Right atrium auricular region (tissue), 2 donors: ENCODE measurements around the gene ZBTB16. TPM values are rescaled to one million over a fixed set of nuclear protein-coding genes. Genes with fewer than 3 reads are reported as not detected.

Source experiments
- DNase-seq: peaks from one replicate; pipeline ENCODE4 v3.0.0-alpha.2; 2019; ENCODE audit warnings: low spot score
- H3K27ac ChIP-seq, 2 donors: fragments of 200-600 bp; sonication (generic); 1 replicate in 1 of 2; 2 replicates in 1 of 2; pipeline ENCODE4 v1.5.1; 2016 to 2019
- H3K27me3 ChIP-seq, 2 donors: fragments of 200-600 bp; sonication (generic); one replicate each; pipeline versions ENCODE4 v1.5.1 to v1.6.0; 2017 to 2019
- H3K36me3 ChIP-seq: fragments of 200-600 bp; sonication (generic); one replicate; pipeline ENCODE4 v1.5.1; 2016
- H3K4me1 ChIP-seq, 2 donors: fragments of 200-600 bp; sonication (generic); one replicate each; pipeline versions ENCODE4 v1.5.1 to v1.6.0; 2017 to 2019
- H3K4me3 ChIP-seq, 2 donors: fragments of 200-600 bp; sonication (generic); 1 replicate in 1 of 2; 2 replicates in 1 of 2; pipeline ENCODE4 v1.5.1; 2017 to 2019; ENCODE audit warnings: mild to moderate bottlenecking in 1 of 2, moderate library complexity in 1 of 2
- H3K9me3 ChIP-seq, 2 donors: fragments of 200-600 bp; sonication (generic); one replicate each; pipeline ENCODE4 v1.5.1; 2019
- total RNA-seq, 2 donors: library from RNA; depleted of rRNA; stranded (reverse); fragments of >200 nt; gene quantifications; one replicate each; pipeline ENCODE4 v1.1.0, GENCODE V29; 2016
- TF ChIP-seq, protein P1 (sequence below), 2 donors: fragments of 200-600 bp; sonication (generic); IDR thresholded peaks; one replicate each; pipeline ENCODE4 v1.5.1; 2019; ENCODE audit warnings: antibody characterized with exemption in 2 of 2

Gene ZBTB16
- total RNA-seq, 2 donors from 2014 or later: 65.5 to 101 TPM

DNA sequence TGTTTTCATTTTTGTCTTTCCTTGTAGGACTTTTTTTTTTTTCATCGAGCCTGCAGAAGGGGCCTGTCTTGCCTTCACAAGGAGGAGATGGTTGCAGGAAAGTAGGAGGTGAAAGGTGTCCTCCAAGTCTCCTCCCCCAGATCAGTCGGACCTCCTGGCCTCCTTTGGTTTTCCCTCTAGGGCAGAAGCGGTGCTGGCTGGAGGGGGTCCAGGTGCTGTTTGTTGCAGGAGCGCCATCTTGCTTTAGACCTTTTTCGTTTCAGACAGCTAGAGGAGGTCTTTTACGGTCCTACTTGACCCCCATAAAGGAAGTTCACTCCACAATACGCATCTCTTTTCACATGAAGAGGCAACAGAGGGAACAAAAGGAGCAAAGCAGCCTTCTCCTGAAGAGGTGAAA lies 66.0 kb downstream of the ZBTB16 start:
- Histone ChIP-seq H3K36me3 (peaks cover 49% of the 10 kb centered on the region), H3K27ac (peak overlapping the region; percentile 57 to 62), H3K9me3 (no peaks in the 10 kb centered on the region), H3K4me3 (no peak overlapping the region), H3K4me1 (peaks cover 0 to 100% of the 10 kb centered on the region in 2 donors), H3K27me3 (no peaks in the 10 kb centered on the region)
- DNase-seq: no peak
- TF ChIP-seq, protein P1, sequence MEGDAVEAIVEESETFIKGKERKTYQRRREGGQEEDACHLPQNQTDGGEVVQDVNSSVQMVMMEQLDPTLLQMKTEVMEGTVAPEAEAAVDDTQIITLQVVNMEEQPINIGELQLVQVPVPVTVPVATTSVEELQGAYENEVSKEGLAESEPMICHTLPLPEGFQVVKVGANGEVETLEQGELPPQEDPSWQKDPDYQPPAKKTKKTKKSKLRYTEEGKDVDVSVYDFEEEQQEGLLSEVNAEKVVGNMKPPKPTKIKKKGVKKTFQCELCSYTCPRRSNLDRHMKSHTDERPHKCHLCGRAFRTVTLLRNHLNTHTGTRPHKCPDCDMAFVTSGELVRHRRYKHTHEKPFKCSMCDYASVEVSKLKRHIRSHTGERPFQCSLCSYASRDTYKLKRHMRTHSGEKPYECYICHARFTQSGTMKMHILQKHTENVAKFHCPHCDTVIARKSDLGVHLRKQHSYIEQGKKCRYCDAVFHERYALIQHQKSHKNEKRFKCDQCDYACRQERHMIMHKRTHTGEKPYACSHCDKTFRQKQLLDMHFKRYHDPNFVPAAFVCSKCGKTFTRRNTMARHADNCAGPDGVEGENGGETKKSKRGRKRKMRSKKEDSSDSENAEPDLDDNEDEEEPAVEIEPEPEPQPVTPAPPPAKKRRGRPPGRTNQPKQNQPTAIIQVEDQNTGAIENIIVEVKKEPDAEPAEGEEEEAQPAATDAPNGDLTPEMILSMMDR (IDR thresholded peaks at IDR 0.05): no peak

DNA sequence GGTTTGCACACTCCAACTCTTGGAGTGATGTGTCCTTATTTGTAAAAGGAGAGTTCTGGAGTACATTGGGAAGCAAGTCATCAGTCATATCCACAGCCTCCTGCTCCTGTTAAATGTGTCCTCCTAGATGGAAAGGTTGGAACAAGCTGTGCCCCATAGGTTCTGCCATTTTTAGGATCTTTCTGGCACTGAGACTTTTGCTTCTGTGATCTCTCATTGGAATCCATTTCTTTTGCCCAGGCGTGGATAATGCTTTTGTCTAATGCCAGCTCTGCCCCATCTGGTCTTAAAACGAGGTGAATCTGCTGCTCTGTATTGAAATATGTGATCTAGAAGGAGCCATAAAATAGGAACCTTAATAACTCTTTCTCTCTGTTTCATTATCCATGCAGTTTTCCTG lies 66.4 kb downstream of the ZBTB16 start:
- peaks cover 52% of the 10 kb centered on the region for H3K36me3 ChIP-seq
- TF ChIP-seq, protein P1 (IDR thresholded peaks at IDR 0.05): no peak
- H3K9me3 ChIP-seq: no peaks in the 10 kb centered on the region
- no peaks in the 10 kb centered on the region for H3K27me3 ChIP-seq
- no peak for DNase-seq
- H3K27ac ChIP-seq: peak overlapping the region; percentile 41 to 57
- no peak overlapping the region for H3K4me3 ChIP-seq
- H3K4me1 ChIP-seq: peaks cover 0 to 100% of the 10 kb centered on the region in 2 donors

DNA sequence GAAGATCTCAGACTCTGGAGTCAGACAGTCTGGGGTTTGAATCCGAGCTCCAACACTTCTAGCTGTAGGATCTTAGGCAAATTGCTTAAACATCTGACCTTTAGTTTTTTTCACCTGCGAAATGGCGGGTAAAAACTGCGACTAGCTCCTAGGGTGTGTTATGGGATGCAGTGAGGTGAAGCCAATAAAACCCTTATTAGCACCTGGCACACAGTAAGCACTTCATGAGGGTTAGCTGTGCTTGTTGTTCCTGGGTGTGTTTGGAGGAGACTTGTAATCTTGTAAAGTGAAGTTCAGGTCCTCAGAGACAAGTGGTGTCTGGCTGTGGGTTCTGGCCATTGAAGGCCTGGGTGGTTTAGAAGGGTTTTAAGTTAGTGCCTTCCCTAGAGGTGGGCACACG lies 68.9 kb downstream of the ZBTB16 start:
- Histone ChIP-seq H3K36me3 (peaks cover 45% of the 10 kb centered on the region), H3K4me3 (no peak overlapping the region)

DNA sequence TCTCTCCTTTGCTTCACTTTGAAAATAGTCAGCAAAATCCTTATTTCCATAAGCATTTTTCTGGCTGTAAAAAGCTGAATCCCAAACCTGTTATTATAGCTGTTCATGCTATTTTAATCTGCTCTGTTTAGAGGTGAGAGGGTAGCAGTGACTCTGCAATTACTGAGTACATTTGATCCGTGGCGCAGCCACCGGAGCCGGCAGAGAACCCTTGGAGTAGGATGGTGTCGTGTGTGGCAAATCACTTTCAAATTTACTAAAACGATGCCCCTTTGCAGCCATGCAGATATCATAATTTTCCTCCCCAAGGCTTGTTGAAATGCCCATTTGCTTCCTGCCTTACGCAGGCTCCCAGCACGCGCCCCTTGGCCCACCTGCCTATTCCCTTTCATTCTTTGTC lies 69.6 kb downstream of the ZBTB16 start:
- no peaks in the 10 kb centered on the region for H3K27me3 ChIP-seq
- peaks cover 45% of the 10 kb centered on the region for H3K36me3 ChIP-seq
- peak overlapping the region; percentile 19 to 52 for H3K27ac ChIP-seq
- H3K4me3 ChIP-seq: no peak overlapping the region
- DNase-seq: no peak
- no peaks in the 10 kb centered on the region for H3K9me3 ChIP-seq
- H3K4me1 ChIP-seq: peaks cover 0 to 100% of the 10 kb centered on the region in 2 donors
- TF ChIP-seq, protein P1 (IDR thresholded peaks at IDR 0.05): no peak

More for the DNA sequence above, 68.9 kb downstream of the ZBTB16 start:
- no peak for DNase-seq
- H3K27ac ChIP-seq: peak overlapping the region; percentile 19 to 52
- H3K27me3 ChIP-seq: no peaks in the 10 kb centered on the region
- TF ChIP-seq, protein P1 (IDR thresholded peaks at IDR 0.05): no peak
- peaks cover 0 to 100% of the 10 kb centered on the region in 2 donors for H3K4me1 ChIP-seq
- H3K9me3 ChIP-seq: no peaks in the 10 kb centered on the region

DNA sequence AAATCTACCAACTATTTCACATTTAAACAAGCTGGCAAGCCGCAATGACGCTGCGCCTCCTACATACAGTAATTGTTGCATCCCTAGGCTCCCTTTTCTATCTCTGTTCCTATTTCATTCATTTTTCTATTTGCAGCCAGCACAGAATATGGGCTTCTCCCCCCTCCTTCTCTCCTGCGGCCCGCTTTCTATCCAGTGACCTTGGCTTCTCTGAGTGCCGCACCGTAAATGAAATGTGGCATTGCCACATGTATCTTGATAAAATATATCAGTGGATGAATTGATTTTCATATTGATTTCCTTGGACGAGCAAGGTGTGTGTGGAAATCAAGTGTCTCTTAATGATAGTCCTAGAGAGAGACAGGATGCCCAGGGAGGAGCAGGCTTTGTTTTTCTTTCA lies 70.2 kb downstream of the ZBTB16 start:
- H3K27me3 ChIP-seq: no peaks in the 10 kb centered on the region
- H3K36me3 ChIP-seq: peaks cover 45% of the 10 kb centered on the region
- H3K9me3 ChIP-seq: no peaks in the 10 kb centered on the region
- H3K4me3 ChIP-seq: no peak overlapping the region
- TF ChIP-seq, protein P1 (IDR thresholded peaks at IDR 0.05): no peak
- H3K27ac ChIP-seq: peak overlapping the region; percentile 1 to 52
- DNase-seq: no peak
- H3K4me1 ChIP-seq: peaks cover 0 to 100% of the 10 kb centered on the region in 2 donors

DNA sequence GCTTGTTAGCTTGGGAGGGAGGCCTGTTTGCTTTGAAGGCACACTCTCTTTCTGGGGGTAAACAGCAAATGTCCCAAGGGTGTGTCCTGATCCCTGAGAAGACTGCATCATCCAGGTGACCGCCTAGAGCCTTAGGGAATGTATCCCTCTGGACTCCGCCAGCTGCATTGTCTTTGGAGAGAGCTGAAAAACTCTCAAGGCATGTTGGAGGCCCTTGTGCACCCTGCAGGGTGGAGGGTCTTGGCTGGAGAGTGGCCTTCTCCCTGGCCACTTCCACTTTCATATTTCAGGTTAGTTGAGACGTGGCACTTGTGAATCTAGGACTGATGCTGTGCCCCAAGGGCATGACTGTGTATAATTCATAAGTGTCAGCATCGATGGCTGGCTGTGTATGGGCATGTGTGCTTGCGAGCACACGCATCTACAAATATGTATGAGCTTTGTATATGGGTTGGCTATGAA lies 70.6 kb downstream of the ZBTB16 start:
- DNase-seq: no peak
- peaks cover 45% of the 10 kb centered on the region for H3K36me3 ChIP-seq
- no peaks in the 10 kb centered on the region for H3K27me3 ChIP-seq
- no peak overlapping the region for H3K4me3 ChIP-seq
- TF ChIP-seq, protein P1 (IDR thresholded peaks at IDR 0.05): no peak
- peak overlapping the region; percentile 1 to 52 for H3K27ac ChIP-seq
- peaks cover 0 to 100% of the 10 kb centered on the region in 2 donors for H3K4me1 ChIP-seq
- no peaks in the 10 kb centered on the region for H3K9me3 ChIP-seq
